ENCODE data around the gene EEFSEC.
A peak's percentile ranks its signal among the peaks of the same experiment; 100 is the strongest.

The EEFSEC gene

DNA sequence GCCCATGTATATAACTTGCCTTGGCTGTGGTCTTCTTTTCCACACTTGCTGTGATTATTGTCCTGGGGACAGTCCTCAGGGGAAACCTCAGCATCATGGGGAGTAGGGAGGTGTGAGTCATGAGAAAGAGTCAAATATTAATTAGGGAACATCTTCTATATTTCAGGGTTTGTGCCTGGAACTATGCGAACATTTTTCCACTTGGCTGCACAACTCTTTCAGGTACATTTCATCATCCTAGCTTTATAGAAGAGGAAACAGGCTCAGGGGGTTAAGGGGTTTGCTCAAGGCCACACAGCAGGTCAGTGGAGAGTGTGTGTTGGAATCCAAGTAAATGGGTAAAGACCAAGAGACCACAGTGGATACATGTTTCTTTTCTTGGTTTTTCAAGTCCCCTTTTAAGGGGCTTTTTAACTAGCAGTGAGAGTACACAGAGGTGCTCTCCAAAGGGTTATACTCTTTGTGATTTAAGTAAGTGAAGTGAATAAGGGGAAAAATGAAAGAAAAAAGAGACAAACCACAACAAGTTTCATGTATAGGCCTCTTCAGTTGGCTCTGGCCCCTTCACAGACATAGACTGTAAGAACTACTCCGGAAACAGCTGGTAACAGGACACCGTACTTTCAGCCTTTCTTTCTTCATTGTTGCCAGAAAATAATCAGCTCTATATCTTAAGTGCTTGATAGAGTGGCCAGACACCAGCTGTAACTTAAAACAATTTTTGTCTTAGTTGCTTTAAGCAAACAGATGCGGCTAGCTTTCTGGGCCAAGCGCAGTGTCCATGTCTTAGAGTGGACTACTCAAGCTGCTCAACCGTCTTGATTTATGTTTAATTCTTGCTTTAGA, 64.6 kb downstream of the EEFSEC start:
- DNase-seq (ENCODE audit: low spot score) = no peak

DNA sequence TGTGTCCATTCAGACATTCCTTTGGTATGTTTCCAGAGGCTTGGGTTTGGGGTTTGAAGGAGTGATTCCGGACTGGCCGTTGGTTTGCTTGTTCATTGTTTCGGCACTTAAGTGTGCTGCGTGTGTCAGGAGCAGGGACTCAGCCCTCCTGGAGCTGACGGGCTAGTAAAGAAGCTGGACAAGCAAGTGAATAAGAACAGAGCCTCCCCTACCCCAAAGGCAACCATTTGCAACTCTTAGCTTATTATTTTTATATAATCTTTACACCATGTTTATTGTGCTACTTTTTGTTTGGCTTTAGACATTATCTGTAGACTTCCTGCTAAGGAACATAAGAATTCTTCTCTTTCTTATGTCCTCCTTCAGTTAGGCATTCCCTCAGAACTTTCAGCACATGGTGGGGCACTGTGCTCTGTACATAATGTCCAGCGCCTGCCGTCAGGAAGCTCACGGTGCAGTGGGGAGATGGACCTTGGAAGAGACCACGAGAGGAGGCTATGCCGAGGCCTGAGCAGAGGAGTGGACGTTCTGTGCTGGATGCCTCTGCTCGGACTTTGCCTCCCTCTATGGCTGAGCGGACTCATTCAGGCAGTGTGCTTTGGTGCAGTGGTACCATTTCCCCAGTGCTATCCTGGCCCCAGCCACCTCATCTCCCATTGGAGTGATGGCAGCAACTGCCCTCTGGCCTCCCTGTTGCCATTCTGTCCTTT, 65.4 kb downstream of the EEFSEC start:
- DNase-seq (ENCODE audit: low spot score) = peak; percentile 31

DNA sequence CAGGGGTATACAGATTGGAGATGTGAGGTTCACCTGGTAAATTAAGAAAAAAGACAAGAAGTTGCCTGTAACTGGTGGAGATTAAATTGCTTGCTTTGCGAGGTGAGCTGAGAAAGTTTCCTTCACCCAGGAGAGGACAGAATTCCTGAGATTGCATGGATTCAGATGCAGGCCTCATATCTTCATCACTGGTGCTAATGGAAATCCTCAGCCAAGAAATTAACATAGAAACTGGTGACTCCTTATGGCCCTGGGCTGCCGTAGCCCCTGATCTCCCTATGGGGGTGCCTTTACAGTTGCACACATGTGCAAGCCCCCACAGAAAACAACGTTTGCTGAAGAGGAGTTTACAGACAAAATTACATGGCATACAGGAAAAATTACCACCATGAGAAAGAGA, 68.0 kb downstream of the EEFSEC start:
- DNase-seq (ENCODE audit: low spot score) = no peak

DNA sequence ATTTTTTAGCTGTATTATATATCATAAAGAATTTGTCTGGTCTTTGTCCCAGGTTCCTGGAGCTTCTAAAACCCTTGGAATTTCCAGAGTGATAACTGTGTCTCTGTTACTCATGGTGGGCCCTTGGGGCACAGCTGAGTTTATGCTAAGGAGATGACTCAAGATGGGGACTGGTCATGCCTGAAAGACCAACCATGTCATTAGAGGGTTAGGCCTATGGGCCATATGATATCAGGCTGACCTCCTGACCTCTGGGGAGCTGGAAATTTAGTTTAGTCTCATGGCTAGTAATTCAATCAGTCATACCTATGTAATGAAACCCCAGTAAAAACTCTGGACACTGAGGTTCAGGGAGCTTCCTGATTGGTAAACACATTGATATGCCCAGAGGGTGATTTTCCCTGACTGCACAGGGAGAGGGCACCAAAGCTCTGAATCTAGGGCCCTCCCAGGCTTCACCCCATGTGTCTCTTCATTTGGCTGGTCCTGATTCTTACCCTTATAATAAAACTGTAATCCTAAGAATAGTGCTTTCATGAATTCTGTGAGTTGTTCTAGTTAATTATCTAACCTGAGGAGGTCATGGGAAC, 69.6 kb downstream of the EEFSEC start:
- no peak for DNase-seq (ENCODE audit: low spot score)

DNA sequence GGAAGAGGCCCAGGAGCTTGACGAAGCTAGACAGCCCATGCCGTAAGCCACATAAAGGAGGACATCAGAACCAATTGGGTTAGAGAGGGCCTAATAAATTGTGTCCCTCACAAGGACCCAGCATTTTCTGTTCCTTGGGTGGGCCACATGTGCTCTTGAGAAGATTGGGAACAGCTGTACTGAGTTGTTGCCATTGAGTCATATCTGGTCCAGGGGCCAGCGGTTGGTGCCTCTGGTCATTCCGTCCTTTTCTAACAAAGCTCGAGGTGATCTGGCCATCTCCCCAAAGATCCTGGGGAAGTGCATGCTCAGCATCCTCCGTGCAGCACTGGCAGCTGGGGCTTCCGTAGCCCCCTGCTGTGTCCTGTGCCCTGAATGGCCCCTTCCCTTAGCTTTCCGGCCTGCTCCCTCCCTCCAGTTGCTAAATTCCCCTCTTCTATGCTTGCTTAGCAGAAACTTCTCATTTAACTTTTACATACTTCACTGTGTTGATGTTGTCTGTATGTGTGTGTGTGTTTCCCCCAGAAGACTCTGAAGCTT, 73.0 kb downstream of the EEFSEC start:
- no peak for DNase-seq (ENCODE audit: low spot score)

DNA sequence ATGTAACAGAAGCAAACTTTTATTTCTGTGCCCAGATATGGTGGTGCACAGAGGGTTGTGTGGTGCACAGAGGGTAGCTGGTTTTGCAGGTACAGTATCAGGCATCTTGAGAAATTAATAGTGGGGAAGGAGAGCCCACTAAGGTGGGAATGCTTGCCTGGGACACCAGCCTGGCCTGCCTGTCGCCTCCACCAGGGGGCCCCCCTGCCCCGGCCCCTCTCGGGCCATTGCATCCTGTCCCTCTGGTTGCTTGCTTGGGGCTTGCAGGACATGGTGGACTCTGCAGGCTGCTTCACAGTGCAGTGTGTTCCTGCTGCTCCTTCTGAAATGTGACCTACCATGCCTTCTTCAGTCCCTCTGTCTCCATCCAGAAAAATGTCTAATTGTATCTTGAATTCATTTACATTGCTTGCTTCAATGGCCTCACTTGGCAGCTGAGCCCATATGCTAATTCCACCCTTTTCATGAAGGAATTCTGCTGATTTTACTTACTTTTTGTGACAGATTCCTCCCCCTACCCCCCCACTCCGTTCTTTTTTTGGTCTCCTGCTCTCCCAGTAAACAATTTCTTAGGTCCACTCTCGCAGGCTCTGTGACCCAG, 73.6 kb downstream of the EEFSEC start:
- DNase-seq (ENCODE audit: low spot score) = peak; percentile 46

DNA sequence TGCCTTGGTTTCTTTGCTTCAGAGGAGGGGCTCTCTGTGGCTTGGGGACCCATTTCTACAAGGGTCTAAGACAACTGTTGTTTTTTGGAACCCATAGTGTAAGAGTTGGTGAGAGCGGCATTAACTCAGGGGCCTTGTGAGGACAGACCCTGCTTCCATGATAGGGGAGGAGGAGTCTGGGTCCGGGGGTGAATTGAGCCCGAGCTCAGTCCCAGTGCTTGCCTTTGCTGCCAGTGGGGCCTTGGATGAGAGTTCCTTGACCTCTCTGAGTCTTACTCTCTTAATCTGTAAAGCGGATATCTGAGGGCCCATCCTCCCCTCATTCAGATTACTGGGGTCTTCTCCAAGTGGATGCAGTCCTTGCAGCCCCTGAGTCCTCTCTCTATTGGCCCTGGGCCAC, 74.2 kb downstream of the EEFSEC start:
- DNase-seq (ENCODE audit: low spot score) = no peak

DNA sequence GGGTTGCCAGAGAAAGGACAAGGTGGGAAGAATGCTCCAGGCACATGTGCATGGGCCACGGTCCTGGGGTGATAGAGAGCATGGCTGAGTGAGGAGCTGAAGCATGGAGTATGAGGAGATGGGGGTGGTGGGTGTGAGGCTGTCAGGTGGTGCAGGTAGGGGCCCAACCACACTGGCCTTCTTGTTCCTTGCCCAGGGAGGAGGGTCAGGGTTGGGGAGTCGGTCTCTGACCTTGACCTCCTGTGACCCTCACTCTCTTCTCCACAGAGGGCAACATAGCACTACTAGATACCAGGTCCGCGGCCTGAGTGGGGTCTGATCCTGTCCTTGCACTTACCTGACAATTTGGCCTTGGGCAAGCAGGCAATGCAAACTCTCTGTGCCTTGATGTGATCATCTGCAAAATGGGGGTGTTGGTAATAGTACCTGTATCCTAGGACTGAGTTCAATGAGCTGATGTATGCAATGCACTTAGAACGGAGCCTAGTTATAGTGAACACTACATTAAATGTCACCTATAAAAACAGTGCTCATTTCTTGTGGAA, 75.2 kb downstream of the EEFSEC start:
- no peak for DNase-seq (ENCODE audit: low spot score)

DNA sequence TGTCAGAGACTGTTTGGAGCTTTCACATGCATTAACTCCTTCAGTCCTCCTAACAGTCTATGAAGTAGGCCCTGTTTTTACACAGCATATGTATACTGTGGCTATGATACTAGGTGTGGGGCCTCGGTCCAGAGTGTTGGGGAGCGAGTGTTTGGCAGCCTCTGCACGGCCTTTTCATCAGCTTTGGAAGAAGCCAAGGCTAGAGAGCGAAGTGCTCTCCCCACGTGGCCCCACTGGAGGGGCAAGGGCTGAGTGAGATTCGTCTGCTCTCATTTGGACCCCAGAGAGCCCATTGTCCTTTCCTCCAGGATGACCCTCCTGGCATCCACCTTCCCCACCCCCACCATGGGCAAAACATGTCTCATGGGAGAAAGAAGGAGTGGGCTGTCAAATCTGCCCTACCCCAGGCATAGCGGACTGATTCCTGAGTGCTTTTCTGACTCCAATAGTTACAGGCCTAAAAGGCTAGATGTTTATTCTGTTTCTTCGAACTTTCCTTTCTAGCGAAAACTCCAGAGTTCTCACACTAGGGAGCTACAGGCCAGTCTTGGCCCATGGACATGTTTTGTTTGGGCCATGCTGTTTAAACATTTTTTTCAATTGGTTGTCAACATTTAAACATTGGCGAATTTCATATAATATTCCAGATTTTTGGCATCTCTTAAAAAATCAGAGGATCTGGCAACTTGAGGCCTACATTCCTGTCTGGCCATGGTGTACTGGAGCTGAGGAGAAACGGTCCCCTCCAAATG, 76.0 kb downstream of the EEFSEC start:
- DNase-seq (ENCODE audit: low spot score) = no peak

DNA sequence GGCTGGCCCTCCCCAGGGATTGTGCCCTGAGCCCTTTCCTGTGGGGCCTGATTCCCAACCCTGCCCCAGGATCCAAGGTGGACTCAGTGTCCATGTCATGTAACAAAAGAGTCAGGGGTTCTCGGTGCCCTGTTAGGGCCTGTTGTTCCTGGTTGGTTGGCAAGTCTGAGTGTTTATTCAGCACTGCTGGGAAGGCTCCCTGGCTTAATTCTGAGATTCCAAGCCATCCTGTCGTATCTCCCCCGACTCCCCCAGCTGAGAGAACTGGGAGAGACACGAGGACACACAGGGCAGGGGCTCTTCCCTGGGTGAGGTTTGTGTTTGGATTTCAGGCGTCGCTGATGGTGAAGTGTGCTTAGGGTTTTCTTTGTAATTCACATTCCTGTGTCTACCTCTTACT, 78.3 kb downstream of the EEFSEC start:
- DNase-seq (ENCODE audit: low spot score) = no peak

DNA sequence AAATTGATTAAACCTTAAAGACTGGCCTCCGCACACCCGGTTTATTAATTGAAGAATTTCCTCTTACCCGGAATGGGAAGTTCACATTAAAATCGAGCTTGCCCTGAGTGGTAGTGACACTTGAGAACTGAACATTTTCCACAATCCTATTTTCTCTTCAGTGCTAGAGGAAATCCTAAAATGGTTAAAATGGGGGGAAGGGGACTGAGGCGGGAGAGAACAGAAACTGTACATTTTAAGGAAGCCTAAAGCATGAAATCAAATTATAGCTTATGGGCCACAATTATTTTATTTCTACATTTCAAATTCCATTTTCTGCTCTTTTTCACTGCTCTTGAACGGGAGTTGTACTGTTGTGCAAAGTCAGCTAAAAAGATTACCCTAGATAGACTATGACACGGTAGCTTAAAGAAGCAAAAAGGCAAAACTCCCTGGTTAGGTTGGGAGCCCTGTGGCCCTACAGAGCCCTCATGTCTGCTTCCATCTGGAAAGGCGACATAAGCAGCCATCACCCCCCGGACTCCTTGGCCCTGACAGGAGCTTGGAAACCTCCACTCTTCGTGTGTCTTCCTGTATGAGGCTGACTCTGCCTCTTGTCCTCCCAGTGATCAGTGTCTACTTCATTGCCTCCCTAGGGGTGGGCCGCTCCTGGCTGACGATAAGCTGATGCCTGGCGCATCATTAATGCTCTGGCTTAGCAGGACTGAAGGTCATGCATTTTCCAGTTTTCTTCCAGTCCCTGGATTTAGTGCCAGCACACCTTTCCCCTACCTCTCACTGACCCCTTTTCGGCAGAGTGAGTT, 79.3 kb downstream of the EEFSEC start:
- no peak for DNase-seq (ENCODE audit: low spot score)

DNA sequence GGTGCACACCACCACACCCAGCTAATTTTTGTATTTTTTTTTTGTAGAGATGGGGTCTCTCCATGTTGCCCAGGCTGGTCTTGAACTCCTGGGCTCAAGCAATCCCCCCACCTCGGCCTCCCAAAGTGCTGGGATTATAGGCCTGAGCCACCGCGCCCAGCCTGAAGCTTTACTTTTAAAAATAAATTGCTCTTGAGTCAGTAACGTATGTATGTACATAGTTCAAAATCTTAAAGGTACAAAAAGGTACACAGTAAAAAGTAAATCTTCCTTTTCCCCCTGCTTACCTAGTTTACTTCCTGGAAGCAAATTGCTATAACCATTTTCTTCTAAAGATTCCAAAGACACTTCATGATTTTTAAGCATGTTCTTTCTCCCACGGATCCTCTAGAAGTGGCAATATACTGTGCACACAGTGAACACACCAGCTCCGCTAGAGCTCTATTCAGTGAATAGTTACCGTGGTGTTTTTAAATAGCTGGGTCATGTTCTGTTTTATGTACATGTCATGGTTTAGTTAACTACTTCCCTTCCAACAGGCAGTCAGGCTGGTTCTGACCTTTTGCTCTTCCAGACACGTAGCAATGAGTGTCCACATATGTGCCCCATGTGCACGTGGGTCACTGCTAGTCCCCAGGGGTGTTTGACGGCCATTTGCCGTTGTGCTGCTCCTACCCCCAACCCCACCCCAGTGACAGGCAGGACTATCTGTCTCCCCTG, 82.1 kb downstream of the EEFSEC start:
- DNase-seq (ENCODE audit: low spot score) = no peak

DNA sequence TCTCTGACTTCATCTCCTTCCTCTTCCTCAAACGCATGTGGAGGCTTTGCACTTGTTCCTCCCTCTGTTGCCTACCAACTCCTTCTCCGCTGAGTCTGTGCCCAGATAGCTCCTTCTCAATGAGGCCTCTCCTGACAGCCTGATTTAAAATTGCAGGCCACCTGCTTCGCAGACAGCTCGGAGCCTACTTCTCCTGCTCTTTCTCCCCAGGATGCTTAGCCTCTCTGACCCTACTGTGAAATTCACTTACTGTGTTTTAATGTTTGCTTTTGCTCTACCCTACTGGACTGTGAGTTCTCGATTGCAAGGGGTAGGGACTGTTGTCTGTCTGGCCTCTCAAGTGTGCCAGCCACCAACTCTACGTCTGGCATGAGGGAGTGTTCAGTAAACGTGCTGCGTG, 83.4 kb downstream of the EEFSEC start:
- no peak for DNase-seq (ENCODE audit: low spot score)

DNA sequence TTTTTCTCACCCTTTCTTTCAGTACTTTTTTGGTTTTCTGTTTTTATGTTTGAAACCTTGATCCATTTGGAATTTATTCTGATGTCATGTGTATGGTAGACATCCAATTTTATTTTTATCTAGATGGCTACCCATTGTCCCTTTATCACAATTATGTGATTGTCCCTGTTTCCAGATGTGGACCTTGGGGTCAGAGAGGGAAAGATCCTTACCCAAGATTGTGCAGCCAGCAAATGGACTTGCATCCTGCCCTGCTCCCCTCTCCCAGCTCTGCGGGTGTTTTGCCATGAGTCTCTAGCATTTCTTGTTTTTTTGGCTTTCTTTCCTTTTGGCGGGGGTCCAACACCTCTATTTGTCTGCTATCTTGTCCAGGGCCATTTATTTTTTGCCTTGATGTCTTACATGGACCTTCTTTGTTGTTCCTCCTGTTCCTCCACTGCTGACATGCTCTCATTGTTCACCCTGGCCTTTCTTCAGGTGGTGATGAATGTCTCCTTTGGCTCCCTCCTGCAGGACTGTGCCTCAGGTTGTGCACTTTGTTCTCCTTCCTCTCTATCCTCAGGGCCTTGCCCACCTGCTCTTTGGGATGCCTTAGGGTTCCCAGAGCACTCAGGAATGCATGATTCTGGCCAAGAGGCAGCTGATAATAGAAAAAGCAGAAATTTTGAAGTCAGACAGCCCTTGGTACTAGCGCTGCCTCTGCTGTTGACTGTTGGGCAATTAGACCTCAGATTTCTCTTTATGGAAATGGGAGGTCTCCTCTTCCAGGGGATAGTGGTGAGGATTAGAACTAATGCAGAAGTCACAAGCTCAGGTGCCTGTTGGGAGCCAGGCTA, 84.3 kb downstream of the EEFSEC start:
- DNase-seq (ENCODE audit: low spot score) = no peak

DNA sequence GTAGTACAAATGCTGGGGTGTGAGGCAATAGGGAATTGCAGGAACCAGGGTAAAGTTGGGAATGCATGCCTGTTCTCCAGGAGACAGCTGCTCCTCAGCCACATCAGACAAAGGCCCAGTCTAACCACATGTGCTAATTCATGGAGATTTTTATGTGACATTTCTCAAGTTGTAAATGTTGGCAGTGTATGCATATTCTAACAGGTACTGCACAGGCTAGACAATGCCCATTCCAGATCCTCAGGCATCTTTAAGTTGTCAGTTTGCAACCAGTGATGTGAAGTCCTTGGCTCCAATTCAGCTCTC, 84.9 kb downstream of the EEFSEC start:
- no peak for DNase-seq (ENCODE audit: low spot score)

DNA sequence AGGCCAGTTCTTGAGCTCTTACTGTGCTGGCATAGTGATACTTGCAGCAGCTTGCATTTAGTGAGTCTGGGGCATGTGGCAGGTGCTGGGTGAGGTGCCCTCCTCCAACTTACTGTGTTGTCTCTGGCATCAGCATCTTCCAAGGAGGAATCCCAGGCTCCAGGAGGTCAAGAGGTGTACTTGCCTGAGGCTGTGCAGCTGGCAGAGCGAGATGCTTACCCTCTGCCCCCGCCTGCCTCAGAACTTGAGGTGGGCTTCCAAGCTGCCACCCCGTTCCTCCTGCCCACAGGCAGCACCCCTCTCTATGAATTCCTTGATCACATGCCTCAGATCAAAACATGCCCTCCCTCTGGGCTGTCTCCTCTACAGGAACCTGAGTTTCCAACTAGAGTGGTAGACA, 86.0 kb downstream of the EEFSEC start:
- no peak for DNase-seq (ENCODE audit: low spot score)

DNA sequence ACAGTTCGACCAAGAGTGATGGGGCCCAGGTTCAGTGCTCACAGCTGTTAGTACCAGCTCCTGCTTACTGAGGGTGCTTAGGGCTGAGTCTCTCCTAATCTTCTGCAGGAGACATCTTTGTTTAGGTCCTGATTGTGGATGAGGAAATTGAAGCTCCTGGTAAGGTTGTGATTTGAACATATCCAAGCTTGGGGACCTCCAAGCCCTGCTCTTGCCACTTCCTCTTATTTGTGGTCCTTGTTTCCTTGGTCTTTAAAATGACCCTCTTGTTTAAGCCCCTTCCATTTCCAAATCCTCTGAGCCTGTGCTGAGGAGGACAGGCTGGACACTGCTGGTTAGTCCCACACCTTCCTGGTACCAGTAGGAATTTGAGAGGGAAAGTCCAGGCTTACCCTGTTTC, 87.0 kb downstream of the EEFSEC start:
- DNase-seq (ENCODE audit: low spot score) = no peak

DNA sequence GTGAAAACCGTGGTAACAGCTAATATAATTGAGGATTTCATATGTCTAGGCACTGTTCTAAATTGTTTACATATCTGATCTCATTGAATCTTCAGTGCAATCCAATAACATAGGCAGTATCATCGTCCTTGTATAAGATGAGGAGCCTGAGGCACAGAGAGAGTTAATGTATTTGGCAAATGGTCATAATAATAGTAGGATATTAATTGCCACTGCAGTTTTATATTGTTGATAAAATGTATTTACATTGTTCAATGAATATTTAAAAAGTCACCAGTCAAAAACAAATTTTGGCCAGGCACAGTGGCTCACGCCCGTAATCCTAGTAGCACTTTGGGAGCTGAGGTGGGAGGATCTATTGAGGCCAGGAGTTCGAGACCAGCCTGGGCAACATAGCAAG, 88.5 kb downstream of the EEFSEC start:
- DNase-seq (ENCODE audit: low spot score) = no peak
